Measurements from ENCODE around the gene COL9A3. TPM values are rescaled to one million over a fixed set of nuclear protein-coding genes. Genes with fewer than 3 reads are reported as not detected.

COL9A3 gene
- total RNA-seq, 1 experiment from 2014 or later, result 150 TPM

GRCh38 chr20:62849431-62849830 is 32.6 kb downstream of the COL9A3 start:
- Histone ChIP-seq H3K4me1 (ENCODE audit: insufficient read depth, low read length) (no peaks in the 10 kb centered on the region), H3K79me2 (ENCODE audit: insufficient read depth, low read length) (no peaks in the 10 kb centered on the region), H3K79me1 (ENCODE audit: insufficient read depth, low read depth, low read length, poor library complexity, severe bottlenecking) (no peaks in the 10 kb centered on the region), H3K56ac (ENCODE audit: insufficient read length, low read depth, low read length) (no peak overlapping the region), H3K14ac (ENCODE audit: insufficient read depth, low read length) (no peak overlapping the region), H2BK5ac (ENCODE audit: insufficient read length, low read length) (no peak overlapping the region), H2BK20ac (ENCODE audit: low read depth, low read length, poor library complexity, severe bottlenecking) (no peak overlapping the region), H3T11ph (ENCODE audit: low read length) (no peak overlapping the region), H2AFZ (ENCODE audit: low read length) (no peak overlapping the region), H4K8ac (replicated peaks; ENCODE audit: insufficient read length, low read depth, low read length) (no peak overlapping the region), H3K27me3 (ENCODE audit: insufficient read depth, low read length) (no peaks in the 10 kb centered on the region), H3K4me2 (ENCODE audit: insufficient read depth, insufficient read length, low read length) (no peak overlapping the region), H3K9ac (ENCODE audit: extremely low read depth, insufficient read length, low read length) (no peak overlapping the region), H4K91ac (ENCODE audit: insufficient read length, low read depth, low read length) (no peak overlapping the region), H2BK120ac (ENCODE audit: low read depth, low read length, poor library complexity, severe bottlenecking) (no peak overlapping the region), H3K23me2 (ENCODE audit: insufficient read length, low read depth, low read length, poor library complexity, severe bottlenecking) (no peaks in the 10 kb centered on the region), H2BK12ac (ENCODE audit: insufficient read length, low read depth, low read length) (no peak overlapping the region), H4K20me1 (ENCODE audit: control insufficient read depth, insufficient read depth, insufficient read length) (no peaks in the 10 kb centered on the region), H3K27ac (ENCODE audit: insufficient read length, low read depth, low read length) (no peak overlapping the region), H4K5ac (ENCODE audit: insufficient read length, low read depth, low read length) (no peak overlapping the region), H3K9me3 (ENCODE audit: control insufficient read depth, low read depth, low read length) (no peaks in the 10 kb centered on the region), H2AK5ac (ENCODE audit: insufficient read length, low read length) (no peak overlapping the region), H3K23ac (ENCODE audit: insufficient read length, low read depth, low read length) (no peak overlapping the region), H2BK15ac (ENCODE audit: low read depth, low read length) (no peak overlapping the region), H3K4ac (ENCODE audit: low read depth, low read length) (no peak overlapping the region), H3K18ac (ENCODE audit: insufficient read length, low read depth, low read length) (no peak overlapping the region)
- H3K27ac Mint-ChIP-seq, result no peak overlapping the region
- no peaks in the 10 kb centered on the region for H3K9me3 Mint-ChIP-seq
- H3K4me3 Mint-ChIP-seq, result no peak overlapping the region
- TF ChIP-seq, protein P1, sequence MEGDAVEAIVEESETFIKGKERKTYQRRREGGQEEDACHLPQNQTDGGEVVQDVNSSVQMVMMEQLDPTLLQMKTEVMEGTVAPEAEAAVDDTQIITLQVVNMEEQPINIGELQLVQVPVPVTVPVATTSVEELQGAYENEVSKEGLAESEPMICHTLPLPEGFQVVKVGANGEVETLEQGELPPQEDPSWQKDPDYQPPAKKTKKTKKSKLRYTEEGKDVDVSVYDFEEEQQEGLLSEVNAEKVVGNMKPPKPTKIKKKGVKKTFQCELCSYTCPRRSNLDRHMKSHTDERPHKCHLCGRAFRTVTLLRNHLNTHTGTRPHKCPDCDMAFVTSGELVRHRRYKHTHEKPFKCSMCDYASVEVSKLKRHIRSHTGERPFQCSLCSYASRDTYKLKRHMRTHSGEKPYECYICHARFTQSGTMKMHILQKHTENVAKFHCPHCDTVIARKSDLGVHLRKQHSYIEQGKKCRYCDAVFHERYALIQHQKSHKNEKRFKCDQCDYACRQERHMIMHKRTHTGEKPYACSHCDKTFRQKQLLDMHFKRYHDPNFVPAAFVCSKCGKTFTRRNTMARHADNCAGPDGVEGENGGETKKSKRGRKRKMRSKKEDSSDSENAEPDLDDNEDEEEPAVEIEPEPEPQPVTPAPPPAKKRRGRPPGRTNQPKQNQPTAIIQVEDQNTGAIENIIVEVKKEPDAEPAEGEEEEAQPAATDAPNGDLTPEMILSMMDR (conservative IDR thresholded peaks at IDR 0.05), result no peak
- peaks cover 26 to 59% (median 55%) of the 10 kb centered on the region in 3 experiments for H3K36me3 Mint-ChIP-seq (ENCODE audit: insufficient read depth in 1 of 3, low read depth in 3 of 3)
- no peak for DNase-seq
- no peaks in the 10 kb centered on the region for H3K27me3 Mint-ChIP-seq (ENCODE audit: low read depth)
- H3K4me1 Mint-ChIP-seq, result peaks cover 0 to 11% of the 10 kb centered on the region in 2 experiments; a peak in 2 of 4 replicates

Data from H9 (cell line).